GM21619 (cell line): ENCODE data around the gene PAX5.
"Not testable (repeated sequence)": the region's sequence is repeated elsewhere in the genome, so short reads cannot be mapped to it uniquely, and the experiment has no call there.

ENCODE experiments used
- ATAC-seq: cut with Tn5 transposase; IDR thresholded peaks from one replicate; pipeline ENCODE4 v1.9.1; 2021; ENCODE audit not compliant: unreplicated experiment

PAX5 gene

GRCh38 chr9:36882594-36882993, 151.5 kb downstream of the PAX5 start:
- ATAC-seq: no peak

GRCh38 chr9:36881743-36882441, 152.2 kb downstream of the PAX5 start:
- ATAC-seq: no peak

- no peak for ATAC-seq
These were observed 152.8 kb downstream of the PAX5 start for GRCh38 chr9:36881316-36881715.

GRCh38 chr9:36880075-36880474, 154.0 kb downstream of the PAX5 start:
- no peak for ATAC-seq

- peak; percentile 67 for ATAC-seq
These were observed 154.8 kb downstream of the PAX5 start for GRCh38 chr9:36878986-36879982.

GRCh38 chr9:36877239-36877638, 156.8 kb downstream of the PAX5 start:
- no peak for ATAC-seq

- ATAC-seq: no peak
These were observed 158.0 kb downstream of the PAX5 start for GRCh38 chr9:36876056-36876455.

GRCh38 chr9:36874921-36875320, 159.1 kb downstream of the PAX5 start:
- ATAC-seq: no peak

GRCh38 chr9:36874261-36874660, 159.8 kb downstream of the PAX5 start:
- no peak for ATAC-seq

GRCh38 chr9:36873247-36873875, 160.7 kb downstream of the PAX5 start:
- ATAC-seq: peak; percentile 42

- no peak for ATAC-seq
These were observed 161.4 kb downstream of the PAX5 start for GRCh38 chr9:36872641-36873040.

GRCh38 chr9:36871606-36872005, 162.5 kb downstream of the PAX5 start:
- no peak for ATAC-seq

- no peak for ATAC-seq
These were observed 163.1 kb downstream of the PAX5 start for GRCh38 chr9:36870960-36871359.

GRCh38 chr9:36869605-36870004, 164.5 kb downstream of the PAX5 start:
- ATAC-seq: not testable (repeated sequence)

GRCh38 chr9:36868586-36869282, 165.3 kb downstream of the PAX5 start:
- no peak for ATAC-seq

- no peak for ATAC-seq
These were observed 166.2 kb downstream of the PAX5 start for GRCh38 chr9:36867672-36868471.

- ATAC-seq: no peak
These were observed 166.8 kb downstream of the PAX5 start for GRCh38 chr9:36867241-36867640.

- ATAC-seq: no peak
These were observed 167.2 kb downstream of the PAX5 start for GRCh38 chr9:36866840-36867239.

- no peak for ATAC-seq
These were observed 168.1 kb downstream of the PAX5 start for GRCh38 chr9:36865731-36866635.
